Peyer's patch (tissue), 4 donors: Measurements from ENCODE around the gene PLCD1. TPM values are rescaled to one million over a fixed set of nuclear protein-coding genes. Genes with fewer than 3 reads are reported as not detected.

Experiments
- DNase-seq, 3 donors: peaks; one replicate each; pipeline ENCODE4 v3.0.0-alpha.2; 2017 to 2019
- H3K27ac ChIP-seq, 4 donors: fragments of 200-600 bp; sonication (generic); one replicate each; pipeline ENCODE4 v1.5.1; 2016 to 2019
- H3K27me3 ChIP-seq, 2 donors: fragments of 200-600 bp; sonication (generic); one replicate each; pipeline ENCODE4 v1.5.1; 2019
- H3K36me3 ChIP-seq, 3 donors: fragments of 200-600 bp; sonication (generic); one replicate each; pipeline ENCODE4 v1.5.1; 2016 to 2019
- H3K4me1 ChIP-seq, 4 donors: fragments of 200-600 bp; sonication (generic); one replicate each; pipeline ENCODE4 v1.5.1; 2016 to 2019
- H3K4me3 ChIP-seq, 4 donors: fragments of 200-600 bp; sonication (generic); 1 replicate in 3 of 4; 2 replicates in 1 of 4; pipeline ENCODE4 v1.5.1; 2016 to 2019; ENCODE audit warnings: mild to moderate bottlenecking in 1 of 4
- H3K9me3 ChIP-seq, 4 donors: fragments of 200-600 bp; sonication (generic); one replicate each; pipeline ENCODE4 v1.5.1; 2016 to 2019; ENCODE audit warnings: mild to moderate bottlenecking in 1 of 4
- POLR2A ChIP-seq, 2 donors: fragments of 450-650 bp; IDR thresholded peaks; one replicate each; pipeline ENCODE4 v1.5.1; 2017; ENCODE audit warnings: antibody characterized with exemption in 2 of 2, mild to moderate bottlenecking in 2 of 2, moderate library complexity in 2 of 2
- total RNA-seq, 4 donors: library from RNA; depleted of rRNA; stranded (reverse); fragments of >200 nt; gene quantifications; one replicate each; pipeline ENCODE4 v1.1.0, GENCODE V29; 2016
- TF ChIP-seq, protein P1 (sequence below), 6 experiments: fragments of 450-650 bp in 4 of 6; fragments of 200-600 bp in 2 of 6; sonication (generic) in 1 of 6; IDR thresholded peaks; one replicate each; pipeline ENCODE4 v1.5.1; 2017 to 2019; ENCODE audit warnings: antibody characterized with exemption in 6 of 6, mild to moderate bottlenecking in 3 of 6, moderate library complexity in 1 of 6

The PLCD1 gene
- total RNA-seq, 4 donors from 2014 or later: 36.6 to 47.0 (median 40.5) TPM

DNA sequence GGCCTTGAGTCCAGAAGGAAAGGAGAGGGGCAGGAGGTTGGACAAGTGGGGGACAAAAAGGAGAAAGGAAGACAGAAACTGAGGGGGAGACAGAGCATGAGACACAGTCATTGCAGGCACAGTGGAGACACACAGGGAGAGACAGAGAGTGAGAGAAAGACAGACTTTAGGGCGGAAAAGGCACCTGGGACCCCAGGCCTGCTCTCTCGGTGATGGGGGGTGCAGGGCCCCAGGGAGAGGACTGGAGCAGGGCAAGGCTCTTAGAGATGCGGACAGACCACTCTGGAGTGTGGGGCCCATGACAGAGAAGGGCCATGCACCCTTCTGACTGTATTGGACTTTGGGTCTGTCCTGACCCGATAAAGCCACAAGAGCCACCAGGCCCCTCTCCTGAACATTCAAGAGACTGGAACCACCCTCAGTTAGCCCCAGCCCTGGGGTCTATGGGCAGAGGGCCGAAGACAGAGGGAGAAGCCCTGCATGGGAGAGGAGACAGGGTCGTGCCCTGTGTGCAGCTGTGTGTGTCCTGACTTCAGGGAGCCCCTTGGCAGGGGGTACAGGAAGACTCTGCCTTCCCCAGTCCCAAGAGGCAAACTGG lies 12.5 kb downstream of the PLCD1 start:
- Histone ChIP-seq H3K9me3 (peaks cover 0 to 6% (median 0%) of the 10 kb centered on the region in 4 donors), H3K4me1 (no peaks in the 10 kb centered on the region), H3K27ac (no peak overlapping the region), H3K27me3 (no peaks in the 10 kb centered on the region), H3K4me3 (no peak overlapping the region), H3K36me3 (peaks cover 0 to 42% (median 0%) of the 10 kb centered on the region in 3 donors)
- DNase-seq: no peak
- no peak for TF ChIP-seq POLR2A (IDR thresholded peaks at IDR 0.05)
- TF ChIP-seq, protein P1, sequence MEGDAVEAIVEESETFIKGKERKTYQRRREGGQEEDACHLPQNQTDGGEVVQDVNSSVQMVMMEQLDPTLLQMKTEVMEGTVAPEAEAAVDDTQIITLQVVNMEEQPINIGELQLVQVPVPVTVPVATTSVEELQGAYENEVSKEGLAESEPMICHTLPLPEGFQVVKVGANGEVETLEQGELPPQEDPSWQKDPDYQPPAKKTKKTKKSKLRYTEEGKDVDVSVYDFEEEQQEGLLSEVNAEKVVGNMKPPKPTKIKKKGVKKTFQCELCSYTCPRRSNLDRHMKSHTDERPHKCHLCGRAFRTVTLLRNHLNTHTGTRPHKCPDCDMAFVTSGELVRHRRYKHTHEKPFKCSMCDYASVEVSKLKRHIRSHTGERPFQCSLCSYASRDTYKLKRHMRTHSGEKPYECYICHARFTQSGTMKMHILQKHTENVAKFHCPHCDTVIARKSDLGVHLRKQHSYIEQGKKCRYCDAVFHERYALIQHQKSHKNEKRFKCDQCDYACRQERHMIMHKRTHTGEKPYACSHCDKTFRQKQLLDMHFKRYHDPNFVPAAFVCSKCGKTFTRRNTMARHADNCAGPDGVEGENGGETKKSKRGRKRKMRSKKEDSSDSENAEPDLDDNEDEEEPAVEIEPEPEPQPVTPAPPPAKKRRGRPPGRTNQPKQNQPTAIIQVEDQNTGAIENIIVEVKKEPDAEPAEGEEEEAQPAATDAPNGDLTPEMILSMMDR (IDR thresholded peaks at IDR 0.05): no peak

DNA sequence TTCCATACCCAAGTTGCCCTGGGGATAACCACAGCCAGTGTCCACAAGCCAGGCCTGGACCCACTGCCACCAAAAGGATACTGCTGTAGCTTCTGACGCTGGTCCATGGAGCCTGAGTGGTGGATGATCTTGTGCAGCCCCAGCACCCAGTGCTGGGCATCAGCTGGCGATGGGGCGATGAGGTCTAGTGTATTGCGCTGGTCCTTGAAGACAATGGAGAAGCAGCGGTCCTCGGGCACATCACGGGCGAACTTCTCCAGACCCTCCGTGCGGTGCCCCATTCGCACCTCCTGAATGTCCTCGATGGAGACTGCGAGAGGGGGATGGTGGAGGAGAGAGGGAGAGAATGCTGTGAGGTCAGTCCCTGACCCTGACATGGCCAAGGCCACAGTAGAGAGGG lies 13.0 kb downstream of the PLCD1 start:
- no peaks in the 10 kb centered on the region for H3K4me1 ChIP-seq
- peaks cover 0 to 42% (median 0%) of the 10 kb centered on the region in 3 donors for H3K36me3 ChIP-seq
- peaks cover 0 to 6% (median 0%) of the 10 kb centered on the region in 4 donors for H3K9me3 ChIP-seq
- peak overlapping the region in 1 of 4 donors; percentile 75 for H3K27ac ChIP-seq
- no peak for TF ChIP-seq POLR2A (IDR thresholded peaks at IDR 0.05)
- TF ChIP-seq, protein P1 (IDR thresholded peaks at IDR 0.05): no peak
- no peak overlapping the region for H3K4me3 ChIP-seq
- no peaks in the 10 kb centered on the region for H3K27me3 ChIP-seq
- peak in 1 of 3 donors; percentile 37 for DNase-seq

DNA sequence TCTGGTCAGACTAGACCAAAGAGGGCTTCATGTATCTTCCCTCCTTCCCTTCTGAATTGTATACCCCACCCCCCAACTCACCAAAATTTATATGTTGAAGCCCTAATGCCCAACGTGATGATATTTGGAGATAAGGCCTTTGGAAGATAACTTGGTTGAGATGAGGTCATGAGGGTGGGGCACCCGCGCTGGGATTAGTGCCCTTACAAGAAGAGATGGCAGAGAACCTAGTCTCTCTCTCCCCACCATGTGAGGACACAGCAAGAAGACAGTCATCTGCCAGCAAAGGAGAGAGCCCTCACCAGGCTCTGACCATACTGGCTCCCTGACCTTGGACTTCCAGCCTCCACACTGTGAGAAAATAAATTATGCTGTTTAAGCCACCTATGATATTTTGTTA lies 13.5 kb downstream of the PLCD1 start:
- H3K27me3 ChIP-seq: no peaks in the 10 kb centered on the region
- peak overlapping the region in 2 of 4 donors; percentile 53 to 75 for H3K27ac ChIP-seq
- H3K4me3 ChIP-seq: no peak overlapping the region
- TF ChIP-seq, protein P1 (IDR thresholded peaks at IDR 0.05): no peak
- no peak for TF ChIP-seq POLR2A (IDR thresholded peaks at IDR 0.05)
- H3K36me3 ChIP-seq: peaks cover 0 to 44% (median 0%) of the 10 kb centered on the region in 3 donors
- DNase-seq: peak in 1 of 3 donors; percentile 15
- no peaks in the 10 kb centered on the region for H3K4me1 ChIP-seq
- H3K9me3 ChIP-seq: peaks cover 0 to 6% (median 0%) of the 10 kb centered on the region in 4 donors

DNA sequence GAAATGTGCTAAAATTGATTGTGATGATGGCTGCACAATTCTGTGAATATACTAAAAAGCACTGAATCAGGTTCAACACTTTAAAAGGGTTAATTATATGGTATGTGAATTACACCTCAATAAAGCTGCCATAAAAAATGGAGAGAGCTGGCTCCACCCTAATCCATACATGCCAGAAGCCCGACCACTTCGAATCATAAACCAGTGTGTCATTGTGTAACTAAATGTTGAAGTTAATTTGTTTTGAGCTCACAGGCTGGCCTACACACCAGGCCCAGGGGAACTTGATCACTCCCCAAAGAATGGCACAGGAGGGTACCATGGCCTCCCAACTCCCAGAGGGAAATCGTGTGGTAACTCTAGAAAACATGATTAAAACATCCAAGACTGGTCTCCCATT lies 14.0 kb downstream of the PLCD1 start:
- peaks cover 0 to 48% (median 0%) of the 10 kb centered on the region in 3 donors for H3K36me3 ChIP-seq
- H3K4me1 ChIP-seq: no peaks in the 10 kb centered on the region
- peak in 1 of 3 donors; percentile 45 for DNase-seq
- H3K9me3 ChIP-seq: peaks cover 0 to 6% (median 0%) of the 10 kb centered on the region in 4 donors
- no peak for TF ChIP-seq POLR2A (IDR thresholded peaks at IDR 0.05)
- TF ChIP-seq, protein P1 (IDR thresholded peaks at IDR 0.05): no peak
- peak overlapping the region in 2 of 4 donors; percentile 53 to 75 for H3K27ac ChIP-seq
- no peak overlapping the region for H3K4me3 ChIP-seq
- H3K27me3 ChIP-seq: no peaks in the 10 kb centered on the region

DNA sequence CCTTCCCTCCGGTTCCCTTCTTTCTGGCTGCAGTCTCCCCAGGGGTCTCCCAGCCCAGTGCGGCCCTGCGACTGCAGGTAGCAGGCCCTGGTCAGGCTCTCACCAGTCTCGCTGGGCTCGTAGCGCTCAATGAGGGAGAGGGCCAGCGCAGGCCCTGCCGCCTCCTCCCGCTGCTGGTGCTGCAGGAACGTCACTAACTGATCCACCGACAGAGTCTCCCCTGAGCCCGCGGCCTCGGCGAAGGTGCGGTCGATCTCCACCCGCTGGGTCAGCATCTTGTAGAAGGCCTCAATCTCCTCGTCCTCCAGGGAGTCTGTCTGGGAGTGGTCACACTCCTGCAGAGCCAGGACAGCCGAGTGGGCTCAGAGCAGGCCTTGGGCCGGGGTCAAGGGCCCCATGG lies 18.3 kb downstream of the PLCD1 start:
- peaks cover 0 to 47% (median 3%) of the 10 kb centered on the region in 3 donors for H3K36me3 ChIP-seq

More for the DNA sequence above, 18.3 kb downstream of the PLCD1 start:
- H3K4me3 ChIP-seq: no peak overlapping the region
- TF ChIP-seq, protein P1 (IDR thresholded peaks at IDR 0.05): no peak
- no peak for TF ChIP-seq POLR2A (IDR thresholded peaks at IDR 0.05)
- no peak overlapping the region for H3K27ac ChIP-seq
- H3K4me1 ChIP-seq: no peaks in the 10 kb centered on the region
- peak in 1 of 3 donors; percentile 49 for DNase-seq
- no peaks in the 10 kb centered on the region for H3K27me3 ChIP-seq
- no peaks in the 10 kb centered on the region for H3K9me3 ChIP-seq
